Activated naive CD4-positive, alpha-beta T cell treated with anti-CD3 and anti-CD28 coated beads, Interleukin-2, amount 50 U/mL, for 72 hours (primary cell): ENCODE measurements around the gene CMKLR1. TPM values are rescaled to one million over a fixed set of nuclear protein-coding genes. Genes with fewer than 3 reads are reported as not detected.
A peak's percentile ranks its signal among the peaks of the same experiment; 100 is the strongest.

Experiments used
- ATAC-seq, 2 donors: fragments of 150-1000 bp; cut with Tn5 transposase; 2 replicates each; pipeline ENCODE4 v1.10.0; 2021; ENCODE audit warnings: mild to moderate bottlenecking in 2 of 2, moderate library complexity in 2 of 2
- DNase-seq, 2 donors: peaks; one replicate each; pipeline ENCODE4 v3.0.0; 2021 to 2022; ENCODE audit warnings: low spot score in 2 of 2
- H3K27ac Mint-ChIP-seq, 2 donors: one replicate each; pipeline ENCODE4 v1.8.0; 2022; ENCODE audit warnings: mild to moderate bottlenecking in 2 of 2, mixed read lengths in 2 of 2
- H3K36me3 Mint-ChIP-seq, 2 donors: one replicate each; pipeline ENCODE4 v1.8.0; 2022; ENCODE audit warnings: mixed read lengths in 2 of 2
- H3K9me3 Mint-ChIP-seq, 2 donors: one replicate each; pipeline ENCODE4 v1.8.0; 2022; ENCODE audit warnings: mixed read lengths in 2 of 2
- total RNA-seq, 2 donors: library from RNA; stranded (reverse); gene quantifications; one replicate each; pipeline ENCODE4 v1.2.3, GENCODE V29; 2022

The CMKLR1 gene
- total RNA-seq, 2 donors from 2014 or later = not detected

DNA sequence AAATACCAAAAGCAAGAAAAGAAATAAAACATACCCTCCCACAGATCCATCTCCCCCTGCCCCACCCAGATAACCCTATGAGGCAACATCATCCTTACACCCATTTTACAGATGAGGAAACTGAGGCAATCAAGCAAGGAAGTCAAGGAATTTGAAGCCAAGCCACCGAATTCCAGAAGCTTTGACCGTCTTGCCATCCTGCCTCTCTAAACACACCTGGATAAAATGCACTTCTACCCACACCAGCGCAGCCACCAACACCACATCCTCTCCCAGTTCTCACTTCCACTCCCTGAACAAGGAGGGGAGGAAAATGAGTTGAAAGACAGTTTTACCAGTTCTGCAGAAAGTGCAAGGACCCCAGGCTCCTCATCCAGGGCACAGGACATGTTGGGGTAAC is 13.6 kb downstream of the CMKLR1 start:
- DNase-seq = no peak
- H3K36me3 Mint-ChIP-seq = no peaks in the 10 kb centered on the region

DNA sequence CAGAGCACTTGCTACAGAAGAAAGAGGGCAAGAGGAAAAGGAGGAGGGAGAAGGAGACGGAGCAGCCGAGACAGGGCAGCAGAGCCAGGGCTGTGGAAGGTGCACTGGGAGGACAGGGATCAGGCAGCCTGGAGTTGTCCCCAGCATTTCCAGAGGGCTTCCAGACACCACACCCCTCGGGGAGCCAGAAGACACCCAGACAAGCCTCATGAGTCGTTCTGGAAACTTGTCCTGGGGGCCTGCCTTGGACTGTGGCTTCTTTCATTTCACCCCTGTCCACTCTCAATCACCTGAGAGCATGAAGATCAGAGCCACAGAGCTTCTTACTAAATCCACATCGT is 14.1 kb downstream of the CMKLR1 start:
- ATAC-seq (no peak), DNase-seq (no peak)
- no peaks in the 10 kb centered on the region for H3K9me3 Mint-ChIP-seq
- no peak overlapping the region for H3K27ac Mint-ChIP-seq
- H3K36me3 Mint-ChIP-seq = no peaks in the 10 kb centered on the region

More for the DNA sequence above, 13.6 kb downstream of the CMKLR1 start:
- no peak for ATAC-seq
- Mint-ChIP-seq H3K9me3 (no peaks in the 10 kb centered on the region), H3K27ac (no peak overlapping the region)

DNA sequence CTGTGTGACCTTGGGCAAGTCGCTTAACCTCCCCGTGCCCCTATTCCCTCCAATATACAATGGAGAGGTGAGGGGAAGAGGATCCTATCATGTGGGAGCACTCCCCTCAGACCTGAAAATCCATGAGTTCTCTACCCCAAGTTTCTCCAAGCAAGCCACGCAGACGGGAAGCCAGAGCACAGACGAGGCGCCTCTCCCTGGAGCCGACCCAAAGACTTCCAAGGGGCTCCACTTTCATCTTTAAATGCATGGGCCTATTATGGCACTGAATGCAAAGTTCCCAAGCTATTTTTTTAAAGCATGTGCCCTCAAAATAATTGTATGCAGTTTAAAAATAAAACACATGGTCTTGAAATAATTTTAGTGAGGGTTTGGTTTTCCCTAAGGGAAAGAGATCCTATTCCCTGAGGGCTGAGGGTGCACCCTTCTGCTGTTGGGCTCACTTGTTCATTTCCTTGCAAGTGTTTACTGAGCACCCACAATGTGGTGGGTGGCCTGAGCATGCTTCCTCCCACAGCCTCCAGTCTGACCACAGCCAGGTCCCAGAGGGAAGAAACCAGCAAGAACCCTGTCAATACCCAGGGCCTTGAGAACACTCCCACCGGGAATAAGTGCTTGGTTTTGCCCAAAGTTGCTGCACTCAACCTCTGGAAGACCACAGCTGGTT is 14.6 kb downstream of the CMKLR1 start:
- ATAC-seq = no peak
- H3K27ac Mint-ChIP-seq = no peak overlapping the region

DNA sequence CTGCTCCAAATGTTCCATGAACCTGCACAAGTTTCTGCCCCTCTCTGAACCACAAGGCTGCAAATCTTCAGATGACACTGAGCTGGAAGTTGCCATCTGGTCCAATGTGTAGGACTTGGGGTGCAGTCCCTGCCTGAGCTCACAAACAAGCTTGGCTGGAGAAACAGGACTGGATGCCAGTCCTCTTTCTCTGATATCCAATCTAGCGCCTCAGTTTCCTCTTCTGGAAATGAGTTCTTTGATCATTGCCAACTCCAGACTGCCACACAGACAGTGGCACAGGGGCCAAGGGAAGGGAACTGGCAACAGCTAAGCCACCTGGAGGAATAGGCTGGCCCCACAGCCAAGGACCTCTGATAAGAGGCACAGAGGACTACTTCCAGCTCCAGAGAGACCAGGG is 15.5 kb downstream of the CMKLR1 start:
- Mint-ChIP-seq H3K36me3 (no peaks in the 10 kb centered on the region), H3K27ac (no peak overlapping the region), H3K9me3 (no peaks in the 10 kb centered on the region)
- ATAC-seq (no peak), DNase-seq (no peak)

More for the DNA sequence above, 14.6 kb downstream of the CMKLR1 start:
- Mint-ChIP-seq H3K9me3 (no peaks in the 10 kb centered on the region), H3K36me3 (no peaks in the 10 kb centered on the region)
- DNase-seq = no peak

DNA sequence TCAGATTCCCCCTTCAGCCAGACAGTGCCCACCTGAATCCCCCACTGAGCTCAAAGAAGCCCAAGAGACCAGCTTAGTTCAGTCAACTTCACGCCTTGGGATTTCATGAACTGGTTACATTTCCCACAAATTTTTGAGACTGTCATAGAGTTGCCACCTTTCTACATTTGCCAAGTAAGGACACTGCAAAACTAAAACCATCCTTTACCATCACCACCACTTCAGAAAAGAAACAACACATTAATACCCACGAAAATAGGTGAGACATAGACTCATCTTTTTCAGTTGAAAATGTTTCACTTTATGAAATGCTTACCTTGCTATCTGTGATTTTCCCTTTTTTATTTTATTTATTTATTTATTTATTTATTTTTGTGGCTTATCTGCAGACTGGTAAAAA is 16.1 kb downstream of the CMKLR1 start:
- Mint-ChIP-seq H3K9me3 (no peaks in the 10 kb centered on the region), H3K27ac (no peak overlapping the region), H3K36me3 (no peaks in the 10 kb centered on the region)
- no peak for ATAC-seq
- DNase-seq = no peak

DNA sequence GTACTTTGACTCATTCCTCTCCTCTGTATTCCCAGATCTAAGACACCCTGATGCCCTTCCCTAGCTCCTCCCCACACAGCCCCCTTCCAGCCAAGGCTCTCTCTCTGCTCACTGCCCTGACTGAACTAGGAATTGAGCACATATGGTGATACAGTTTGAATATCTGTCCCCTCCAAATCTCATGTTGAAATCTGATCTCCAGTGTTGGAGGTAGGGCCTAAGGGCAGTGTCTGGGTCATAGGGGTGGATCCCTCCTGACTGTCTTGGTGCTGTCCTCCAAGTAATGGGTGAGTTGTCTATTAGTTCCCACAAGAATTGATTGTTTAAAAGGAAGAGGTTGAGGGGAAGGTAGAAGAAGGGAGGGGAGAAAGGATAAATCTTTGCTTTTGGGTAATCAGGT is 17.4 kb downstream of the CMKLR1 start:
- no peak for DNase-seq
- no peak for ATAC-seq
- Mint-ChIP-seq H3K36me3 (no peaks in the 10 kb centered on the region), H3K9me3 (no peaks in the 10 kb centered on the region), H3K27ac (no peak overlapping the region)

DNA sequence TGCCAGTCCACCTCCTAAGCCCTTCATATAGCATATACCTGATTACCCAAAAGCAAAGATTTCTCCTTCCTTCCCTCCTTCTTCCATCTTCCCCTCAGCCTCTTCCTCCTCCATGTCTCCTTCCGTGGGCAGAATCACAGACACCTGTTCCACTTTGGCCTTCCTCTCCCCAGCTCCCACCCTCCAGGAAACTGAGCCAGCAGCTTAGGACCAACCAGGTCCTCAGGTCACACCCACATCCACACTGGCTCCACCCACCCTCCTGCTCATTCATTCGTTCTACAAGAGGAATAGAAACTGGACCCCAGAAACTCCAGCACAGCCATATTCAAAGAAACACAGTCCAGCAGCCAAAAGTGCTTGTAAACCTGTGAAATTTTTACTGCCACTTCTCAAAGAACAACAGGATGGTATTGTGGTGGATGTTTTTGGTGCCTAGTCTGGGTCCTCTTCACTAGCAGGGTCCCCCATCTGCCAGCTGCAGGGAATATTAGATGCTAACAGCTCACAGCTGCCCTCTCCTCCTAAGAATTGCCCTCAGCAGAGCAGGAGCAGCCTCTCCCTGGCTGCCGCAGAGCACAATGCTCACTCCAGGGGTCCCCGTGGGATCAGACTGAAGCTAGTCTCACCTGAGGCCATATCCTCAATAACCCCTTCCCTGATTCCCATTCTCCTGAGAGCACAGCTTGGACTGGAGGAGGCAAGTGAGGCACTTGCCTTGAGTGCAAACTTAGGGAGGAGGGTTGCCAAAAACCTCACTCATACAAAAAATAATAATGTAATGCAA is 18.4 kb downstream of the CMKLR1 start:
- no peaks in the 10 kb centered on the region for H3K36me3 Mint-ChIP-seq
- H3K27ac Mint-ChIP-seq = no peak overlapping the region
- DNase-seq = no peak
- ATAC-seq = no peak
- no peaks in the 10 kb centered on the region for H3K9me3 Mint-ChIP-seq

DNA sequence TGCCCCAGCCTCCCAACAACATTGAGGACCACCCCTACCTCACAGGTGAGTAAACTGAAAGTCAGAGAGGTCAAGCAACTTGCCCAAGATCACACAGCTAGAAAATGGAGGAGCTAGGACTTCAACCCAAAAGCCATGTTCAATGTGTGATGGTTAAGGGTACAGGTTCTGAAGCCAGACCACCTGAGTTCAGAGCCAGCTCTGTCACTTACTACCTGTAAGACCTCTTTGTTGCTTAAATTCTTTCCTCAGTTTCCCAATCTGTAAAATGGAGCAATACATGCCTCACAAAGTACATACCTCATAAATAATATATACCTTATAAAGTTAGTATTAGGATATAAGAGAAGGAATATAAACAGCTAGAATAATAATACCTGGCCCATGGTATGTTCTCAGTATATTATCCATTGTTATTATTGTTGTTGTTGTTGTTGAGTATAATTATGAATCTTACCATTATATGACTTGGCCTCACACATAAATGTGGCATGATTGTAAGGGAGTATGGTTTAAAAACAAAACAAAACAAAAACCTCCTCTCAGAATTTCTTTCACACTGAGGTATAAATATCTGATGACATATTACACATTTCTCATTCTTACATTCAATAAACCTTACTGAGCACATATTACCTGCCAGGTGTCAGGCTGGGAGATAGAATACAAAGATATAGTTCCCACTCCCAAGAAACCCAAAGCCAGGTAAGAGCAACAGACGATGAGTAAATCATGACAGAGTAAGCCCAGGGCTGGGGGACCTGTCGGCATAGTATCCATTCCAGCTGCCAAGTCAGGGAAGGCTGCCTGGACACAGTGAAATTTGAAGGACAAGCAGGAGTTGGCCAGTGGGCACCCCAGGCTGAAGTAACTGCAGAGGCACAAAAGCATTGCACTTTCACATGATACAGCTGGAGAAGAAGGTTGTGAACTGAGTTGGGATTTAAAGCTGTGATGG is 19.6 kb downstream of the CMKLR1 start:
- H3K27ac Mint-ChIP-seq = no peak overlapping the region
- H3K9me3 Mint-ChIP-seq = no peaks in the 10 kb centered on the region
- ATAC-seq (no peak), DNase-seq (no peak)
- no peaks in the 10 kb centered on the region for H3K36me3 Mint-ChIP-seq

DNA sequence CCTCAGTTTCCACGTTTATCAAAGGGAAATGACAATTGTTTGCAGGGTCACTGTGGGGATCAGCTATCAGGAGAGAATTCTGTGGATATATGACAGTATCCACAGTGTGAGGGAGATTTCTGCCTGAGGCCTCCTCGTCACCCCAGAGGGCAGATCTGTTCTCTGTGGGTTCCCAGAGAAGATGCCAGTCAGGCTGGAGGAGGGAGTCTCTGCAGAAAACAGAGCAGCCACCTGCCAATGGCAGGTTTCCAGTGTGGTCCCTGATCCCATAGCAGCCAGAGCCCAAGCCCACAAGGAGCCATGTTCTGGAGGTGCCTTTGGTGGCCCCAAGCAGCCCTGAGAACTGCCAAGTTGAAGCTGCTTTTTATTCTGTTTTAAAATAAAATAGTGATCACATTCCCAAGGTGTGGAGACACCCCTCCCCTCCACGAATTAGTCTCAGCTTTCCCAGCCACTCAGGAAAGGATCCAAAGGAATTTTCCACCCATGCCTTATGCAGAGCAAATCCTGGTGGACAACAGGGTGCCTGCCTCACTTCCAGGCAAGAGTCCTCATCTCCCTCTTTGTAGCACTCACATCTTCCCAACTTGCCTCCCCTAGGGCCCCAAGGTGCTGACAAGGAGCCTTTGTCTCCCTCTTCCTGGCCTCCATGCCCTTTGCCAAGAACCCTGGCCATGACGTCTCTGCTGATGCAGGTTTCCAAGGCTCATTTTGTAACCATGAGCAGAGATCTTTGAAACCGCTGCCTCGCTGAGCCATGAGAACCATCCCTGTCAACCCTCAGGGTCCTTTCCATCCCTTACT is 20.4 kb downstream of the CMKLR1 start:
- ATAC-seq = no peak
- DNase-seq = no peak
- Mint-ChIP-seq H3K27ac (no peak overlapping the region), H3K36me3 (no peaks in the 10 kb centered on the region), H3K9me3 (no peaks in the 10 kb centered on the region)

DNA sequence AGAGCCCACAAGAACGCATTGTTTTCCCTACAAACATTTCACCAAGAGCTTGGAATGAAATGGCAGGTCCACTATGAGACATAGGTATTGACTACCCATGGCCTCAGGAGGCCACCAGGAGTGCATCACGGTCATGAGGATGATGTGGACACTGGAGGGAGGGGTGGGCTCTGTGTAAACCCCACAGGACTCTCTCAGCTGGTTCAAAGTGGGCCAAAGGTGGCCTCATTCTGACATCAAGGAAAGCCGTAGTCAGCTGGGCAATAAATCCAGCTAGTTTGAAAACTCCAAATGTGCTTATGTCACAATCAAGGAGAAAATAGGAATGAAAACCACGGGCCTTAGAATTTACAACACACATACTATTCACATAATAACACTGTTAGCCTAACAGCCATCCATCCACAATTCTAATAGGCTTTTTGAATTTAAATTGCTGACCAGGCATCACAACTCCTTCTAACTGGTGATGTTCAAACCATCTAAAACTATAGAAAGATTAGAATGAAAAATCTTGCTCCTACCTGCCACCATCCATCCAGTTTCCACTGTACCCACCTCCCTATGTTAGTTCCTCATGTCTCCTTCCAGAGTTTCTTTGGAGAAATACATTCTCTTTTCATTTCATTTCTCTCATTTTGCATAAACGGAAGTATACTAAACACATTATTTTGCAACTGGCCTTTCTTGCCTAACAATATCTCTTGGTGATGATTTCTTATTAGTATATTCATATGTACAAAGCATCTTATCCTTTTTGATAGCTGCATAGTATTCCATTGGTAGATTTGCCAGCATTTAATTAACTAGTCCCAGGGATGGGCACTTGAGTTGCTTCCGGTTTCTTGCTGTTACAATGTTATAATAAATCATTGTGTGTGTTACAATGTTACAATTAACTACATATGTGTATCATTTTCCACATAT is 21.5 kb downstream of the CMKLR1 start:
- no peaks in the 10 kb centered on the region for H3K36me3 Mint-ChIP-seq
- ATAC-seq (no peak), DNase-seq (no peak)
- H3K27ac Mint-ChIP-seq = no peak overlapping the region
- no peaks in the 10 kb centered on the region for H3K9me3 Mint-ChIP-seq

DNA sequence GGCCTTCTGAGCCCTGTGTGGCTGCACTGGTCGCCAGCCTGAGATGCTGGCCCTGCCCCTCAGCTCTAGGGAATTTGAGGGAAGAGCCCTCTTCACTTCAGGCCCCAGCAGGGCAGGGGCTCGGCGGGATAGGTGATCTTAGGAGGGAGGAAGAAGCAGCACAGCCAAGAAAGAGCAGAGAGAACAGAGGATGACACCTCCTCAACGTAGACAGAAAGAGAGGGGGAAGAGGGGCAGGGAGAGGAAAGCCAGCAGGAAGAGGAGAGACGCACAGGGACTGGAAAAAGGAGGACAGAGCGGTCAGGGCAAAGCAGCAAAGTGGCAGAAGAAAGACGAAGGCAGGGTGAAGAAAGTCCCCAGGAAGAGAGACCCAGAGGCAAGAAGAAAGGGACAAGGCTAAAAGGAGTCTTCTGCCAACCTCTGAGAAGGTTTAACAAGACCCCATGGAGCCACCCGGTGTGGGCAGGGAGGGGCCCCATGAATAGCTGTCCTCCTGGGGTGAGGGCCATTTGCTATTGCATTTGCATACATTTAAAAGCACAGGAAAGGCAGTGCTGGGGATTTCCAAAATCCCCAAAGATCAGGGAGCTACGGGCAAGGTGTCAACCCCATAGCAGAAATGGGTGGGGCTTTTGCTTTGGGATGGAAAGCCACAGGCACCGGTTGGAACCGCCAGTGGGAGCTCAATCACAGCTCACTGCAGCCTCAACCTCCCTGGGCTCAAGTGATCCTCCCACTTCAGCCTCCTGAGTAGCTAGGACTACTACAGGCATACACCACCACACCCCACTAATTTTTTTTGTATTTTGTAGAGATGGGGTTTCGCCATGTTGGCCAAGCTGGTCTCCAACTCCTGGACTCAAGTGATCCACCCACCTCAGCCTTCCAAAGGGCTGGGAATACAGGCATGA is 22.7 kb downstream of the CMKLR1 start:
- H3K27ac Mint-ChIP-seq = no peak overlapping the region
- H3K9me3 Mint-ChIP-seq = no peaks in the 10 kb centered on the region

DNA sequence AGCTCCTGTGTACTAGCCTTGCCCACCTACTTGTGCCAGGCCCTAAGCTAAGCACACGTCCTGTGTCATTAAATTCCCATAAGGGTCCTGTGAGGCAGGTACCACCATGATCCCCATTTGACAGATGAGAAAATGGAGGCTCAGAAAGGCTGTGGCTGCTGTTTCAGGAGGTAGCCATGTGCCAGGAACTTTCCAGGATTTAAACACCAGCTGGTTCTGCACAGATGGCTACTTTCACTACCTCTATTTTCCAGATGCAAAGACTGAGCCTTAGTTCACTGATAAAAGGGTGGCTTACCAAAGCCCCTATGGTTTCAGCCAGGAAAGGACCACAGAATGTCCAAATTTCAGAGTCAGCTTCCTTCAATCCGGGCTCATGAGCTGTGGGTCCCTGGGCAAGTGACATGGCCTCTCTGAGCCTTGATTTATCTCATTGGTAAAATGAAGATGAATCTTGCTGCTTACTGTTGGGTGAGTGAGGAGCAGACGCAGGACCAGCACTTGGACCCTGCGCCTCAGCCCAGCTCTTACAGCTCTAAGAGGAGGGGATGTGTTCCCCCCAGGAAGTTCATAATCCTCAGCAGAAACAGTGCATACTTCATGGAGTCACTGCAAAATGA is 23.5 kb downstream of the CMKLR1 start:
- DNase-seq = no peak
- no peak overlapping the region for H3K27ac Mint-ChIP-seq

More for the DNA sequence above, 22.7 kb downstream of the CMKLR1 start:
- no peak for ATAC-seq
- DNase-seq = no peak
- H3K36me3 Mint-ChIP-seq = no peaks in the 10 kb centered on the region

DNA sequence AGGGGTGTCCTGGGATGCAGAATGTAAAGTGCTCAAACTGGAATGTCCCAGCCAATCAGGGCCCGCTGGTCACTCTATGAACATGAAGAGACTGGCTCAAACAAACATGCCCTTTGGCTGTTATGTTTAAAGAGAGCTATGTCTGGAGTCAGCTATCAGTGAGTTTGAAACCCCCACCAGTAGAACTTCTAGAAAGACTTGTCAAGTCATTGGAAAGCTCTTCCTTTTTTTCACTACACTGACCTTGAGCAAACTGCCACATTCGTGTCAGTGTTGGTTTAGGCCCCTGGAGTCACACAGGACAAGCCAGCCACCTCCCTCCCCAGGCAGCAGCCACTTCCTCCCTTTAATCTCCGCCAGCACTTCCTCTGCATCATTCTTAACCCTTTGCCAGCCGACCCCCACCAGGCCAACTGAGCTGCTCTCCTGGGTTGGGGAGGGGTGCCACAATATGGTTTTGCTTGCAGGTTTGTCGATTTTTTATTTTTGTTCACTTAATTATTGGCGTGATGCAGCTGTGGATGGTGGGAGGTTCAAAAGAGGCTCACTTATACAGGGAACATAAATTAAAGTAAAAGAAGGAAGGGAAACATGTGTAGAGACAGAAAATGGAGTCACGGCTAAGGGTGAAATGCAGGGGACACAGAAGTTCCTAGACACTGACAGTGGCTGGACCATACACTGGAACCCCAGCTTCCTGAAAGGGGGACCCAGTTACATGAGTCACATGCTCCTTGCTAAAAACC is 25.3 kb downstream of the CMKLR1 start:
- Mint-ChIP-seq H3K36me3 (no peaks in the 10 kb centered on the region), H3K27ac (no peak overlapping the region), H3K9me3 (no peaks in the 10 kb centered on the region)
- ATAC-seq (peak in 1 of 2 donors; percentile 56), DNase-seq (no peak)

More for the DNA sequence above, 23.5 kb downstream of the CMKLR1 start:
- H3K9me3 Mint-ChIP-seq = no peaks in the 10 kb centered on the region
- ATAC-seq = no peak
- H3K36me3 Mint-ChIP-seq = no peaks in the 10 kb centered on the region

DNA sequence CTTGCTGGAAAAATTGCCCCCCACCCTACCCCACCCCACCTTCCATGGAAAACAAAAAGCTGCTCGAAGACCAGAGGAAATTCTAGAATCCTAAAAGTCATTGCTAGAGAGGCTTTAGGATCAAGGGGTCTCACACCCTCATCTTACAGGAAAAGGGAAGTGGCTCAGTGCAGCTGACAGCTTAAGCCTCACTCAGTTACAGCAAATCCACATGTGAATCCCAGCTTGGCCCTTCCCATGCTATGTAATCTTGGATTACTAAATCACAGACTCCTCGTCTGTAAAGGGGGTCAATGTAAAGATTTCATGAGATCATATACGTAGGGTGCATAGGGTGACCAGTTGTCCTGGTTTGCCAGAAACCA is 25.9 kb downstream of the CMKLR1 start:
- no peaks in the 10 kb centered on the region for H3K36me3 Mint-ChIP-seq

More for the DNA sequence above, 25.9 kb downstream of the CMKLR1 start:
- Mint-ChIP-seq H3K27ac (no peak overlapping the region), H3K9me3 (no peaks in the 10 kb centered on the region)
- DNase-seq (no peak), ATAC-seq (no peak)
